Right lobe of liver (tissue), 4 donors: ENCODE results near the gene EHD1.

Experiments used
- POLR2A ChIP-seq: fragments of 450-650 bp; IDR thresholded peaks from one replicate; pipeline ENCODE4 v1.6.1; 2017; ENCODE audit warnings: antibody characterized with exemption, mild to moderate bottlenecking
- TF ChIP-seq, protein P1 (sequence below), 4 donors: fragments of 200-600 bp in 3 of 4; fragments of 450-650 bp in 1 of 4; IDR thresholded peaks; one replicate each; pipeline versions ENCODE4 v1.5.1 to v1.8.0; 2016 to 2022; ENCODE audit warnings: antibody characterized with exemption in 4 of 4, mild to moderate bottlenecking in 2 of 4
- donor health status: DM: no; HTN: no; CAD: no.
- donor health status: DM: no; HTN: no; CAD: no.
- donor health status: DM: no; HTN: yes; CAD: no.

DNA sequence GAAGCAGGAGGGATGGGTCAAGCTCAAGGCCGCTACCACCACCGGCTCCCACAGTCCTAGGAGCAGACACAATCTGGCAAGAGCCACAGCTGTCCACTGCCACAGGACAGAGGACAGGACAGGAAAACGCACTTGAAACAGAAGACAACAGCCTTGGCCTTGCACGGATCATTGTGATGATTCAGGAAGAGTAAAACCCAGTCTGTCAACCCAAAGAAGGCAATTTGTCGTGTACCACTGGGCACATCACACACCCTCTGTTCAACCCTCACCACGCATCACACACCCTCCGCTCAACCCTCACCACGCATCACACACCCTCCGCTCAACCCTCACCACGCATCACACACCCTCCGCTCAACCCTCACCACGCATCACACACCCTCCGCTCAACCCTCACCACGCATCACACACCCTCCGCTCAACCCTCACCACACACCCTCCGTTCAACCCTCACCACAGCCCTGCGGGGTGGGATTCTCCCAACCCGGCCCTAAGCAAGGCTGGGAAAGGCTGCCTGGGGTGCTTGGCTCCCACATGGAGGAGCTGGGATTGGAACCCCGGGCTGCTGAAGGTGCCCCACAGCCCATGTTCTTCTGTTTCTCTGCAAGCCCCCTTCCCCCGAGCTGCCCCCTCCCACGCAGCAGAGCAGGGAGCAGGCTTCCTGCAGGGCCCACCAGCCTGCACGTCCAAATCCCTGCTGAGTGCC lies 22.7 kb downstream of the EHD1 start:
- no peak for TF ChIP-seq POLR2A
- TF ChIP-seq, protein P1, sequence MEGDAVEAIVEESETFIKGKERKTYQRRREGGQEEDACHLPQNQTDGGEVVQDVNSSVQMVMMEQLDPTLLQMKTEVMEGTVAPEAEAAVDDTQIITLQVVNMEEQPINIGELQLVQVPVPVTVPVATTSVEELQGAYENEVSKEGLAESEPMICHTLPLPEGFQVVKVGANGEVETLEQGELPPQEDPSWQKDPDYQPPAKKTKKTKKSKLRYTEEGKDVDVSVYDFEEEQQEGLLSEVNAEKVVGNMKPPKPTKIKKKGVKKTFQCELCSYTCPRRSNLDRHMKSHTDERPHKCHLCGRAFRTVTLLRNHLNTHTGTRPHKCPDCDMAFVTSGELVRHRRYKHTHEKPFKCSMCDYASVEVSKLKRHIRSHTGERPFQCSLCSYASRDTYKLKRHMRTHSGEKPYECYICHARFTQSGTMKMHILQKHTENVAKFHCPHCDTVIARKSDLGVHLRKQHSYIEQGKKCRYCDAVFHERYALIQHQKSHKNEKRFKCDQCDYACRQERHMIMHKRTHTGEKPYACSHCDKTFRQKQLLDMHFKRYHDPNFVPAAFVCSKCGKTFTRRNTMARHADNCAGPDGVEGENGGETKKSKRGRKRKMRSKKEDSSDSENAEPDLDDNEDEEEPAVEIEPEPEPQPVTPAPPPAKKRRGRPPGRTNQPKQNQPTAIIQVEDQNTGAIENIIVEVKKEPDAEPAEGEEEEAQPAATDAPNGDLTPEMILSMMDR (IDR thresholded peaks at IDR 0.05) = no peak
